ENCODE data around the gene TXNDC11. TPM values are rescaled to one million over a fixed set of nuclear protein-coding genes. Genes with fewer than 3 reads are reported as not detected.

TXNDC11 gene
- total and polyA plus RNA-seq, 7 experiments from 2014 or later = 36.7 to 80.5 (median 55.1) TPM

GRCh38 chr16:11642765-11643116 is 99.9 kb downstream of the TXNDC11 start:
- Histone ChIP-seq H3K4me3 (ENCODE audit: low read length) (no peak overlapping the region), H3K9me3 (ENCODE audit: control insufficient read depth in 2 of 3, low read length in 3 of 3) (no peaks in the 10 kb centered on the region), H3K27ac (ENCODE audit: low read depth, low read length) (no peak overlapping the region), H3K36me3 (ENCODE audit: control insufficient read depth in 2 of 3, insufficient read depth in 3 of 3, low read length in 3 of 3) (no peaks in the 10 kb centered on the region), H3K4me1 (ENCODE audit: control insufficient read depth in 2 of 2, insufficient read depth in 2 of 2, low read length in 2 of 2) (peaks cover 11 to 14% of the 10 kb centered on the region in 2 donors), H3K27me3 (ENCODE audit: control insufficient read depth in 2 of 2, insufficient read depth in 2 of 2, low read length in 2 of 2) (no peaks in the 10 kb centered on the region)
- Mint-ChIP-seq H3K36me3 (no peaks in the 10 kb centered on the region), H3K27ac (peak overlapping the region in 3 of 9 donors; percentile 28 to 58 (median 53)), H3K27me3 (peaks cover 0 to 21% (median 0%) of the 10 kb centered on the region in 5 donors), H3K9me3 (no peaks in the 10 kb centered on the region), H3K4me1 (peaks cover 15 to 27% (median 18%) of the 10 kb centered on the region in 7 donors), H3K4me3 (no peak overlapping the region)
- CTCF ChIA-PET = interaction anchor here (0.6 to 5.3 kb wide), 13 partner anchors 23 to 678 kb away, joined by 3 to 70 read pairs (median 5); no protein-coding TSS in a partner anchor
- intact Hi-C loops (cut with micrococcal nuclease) = loop anchor here (1.0 to 10.0 kb wide), 4 partner anchors 72 to 680 kb away; no protein-coding TSS in a partner anchor
- POLR2A ChIA-PET = interaction anchor here (0.6 kb wide), 1 partner anchor 243 kb away, joined by 5 read pairs; no protein-coding TSS in a partner anchor
- DNase-seq = no peak
- ATAC-seq = no peak

DNA sequence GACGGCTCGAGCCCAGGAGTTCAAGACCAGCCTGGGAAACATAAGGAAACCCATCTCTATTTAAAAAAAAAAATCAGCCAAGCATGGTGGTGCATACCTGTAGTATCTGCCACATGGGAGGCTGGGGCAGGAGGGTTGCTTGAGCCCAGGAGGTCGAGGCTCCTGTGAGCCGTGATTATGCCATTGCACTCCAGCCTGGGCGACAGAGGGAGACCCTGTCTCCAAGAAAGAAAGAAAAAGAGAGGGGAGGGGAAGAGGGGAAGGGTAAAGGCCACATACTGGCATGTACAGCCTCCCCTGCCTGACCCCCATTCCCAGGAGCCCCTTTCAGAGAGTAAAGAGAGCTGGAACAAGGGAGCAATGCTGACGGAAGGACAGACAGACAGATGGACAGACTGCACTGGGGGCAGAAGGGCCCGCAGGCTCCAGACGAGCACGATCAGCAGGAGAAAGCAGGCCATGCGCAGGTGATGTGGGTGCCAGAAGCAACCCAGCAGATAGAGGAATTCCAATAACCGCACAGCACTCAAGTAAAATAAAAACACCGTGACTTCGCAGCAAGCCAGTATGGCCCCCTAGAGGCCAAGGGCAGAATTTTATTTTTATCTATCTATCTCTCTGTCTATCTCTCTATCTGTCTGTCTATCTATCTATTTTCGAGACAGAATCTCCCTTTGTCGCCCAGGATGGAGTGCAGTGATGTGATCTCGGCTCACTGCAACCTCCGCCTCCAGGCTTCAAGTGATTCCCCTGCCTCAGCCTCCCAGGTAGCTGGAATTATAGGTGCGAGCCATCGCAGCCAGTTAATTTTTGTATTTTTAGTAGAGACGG is 101.5 kb downstream of the TXNDC11 start:
- Mint-ChIP-seq H3K27ac (peak overlapping the region in 5 of 9 donors; percentile 12 to 90 (median 78)), H3K27me3 (peaks cover 0 to 21% (median 0%) of the 10 kb centered on the region in 5 donors), H3K4me1 (peaks cover 15 to 30% (median 18%) of the 10 kb centered on the region in 7 donors), H3K36me3 (no peaks in the 10 kb centered on the region), H3K4me3 (peak overlapping the region in 4 of 10 donors; percentile 18 to 56 (median 26)), H3K9me3 (no peaks in the 10 kb centered on the region)
- peak in 7 of 9 donors; percentile 37 to 78 (median 74) for DNase-seq
- no peak overlapping the region for H3K27ac ChIP-seq (ENCODE audit: low read depth, low read length)
- peak; percentile 76 for ATAC-seq
- H3K36me3 ChIP-seq (ENCODE audit: control insufficient read depth in 2 of 3, insufficient read depth in 3 of 3, low read length in 3 of 3) = no peaks in the 10 kb centered on the region
- intact Hi-C loops (cut with micrococcal nuclease) = loop anchor here (1.0 to 10.0 kb wide), 13 partner anchors 19 to 679 kb away; no protein-coding TSS in a partner anchor
- H3K4me1 ChIP-seq (ENCODE audit: control insufficient read depth in 2 of 2, insufficient read depth in 2 of 2, low read length in 2 of 2) = peaks cover 11 to 14% of the 10 kb centered on the region in 2 donors
- no peaks in the 10 kb centered on the region for H3K27me3 ChIP-seq (ENCODE audit: control insufficient read depth in 2 of 2, insufficient read depth in 2 of 2, low read length in 2 of 2)
- CTCF ChIA-PET = interaction anchor here (0.6 to 5.3 kb wide), 27 partner anchors 10 to 1038 kb away, joined by 3 to 70 read pairs (median 5); no protein-coding TSS in a partner anchor
- POLR2A ChIA-PET = interaction anchor here (0.6 to 3.2 kb wide), 11 partner anchors 17 to 109 kb away, joined by 3 to 46 read pairs (median 3); partner anchors contain the start of gene LITAF
- H3K4me3 ChIP-seq (ENCODE audit: low read length) = no peak overlapping the region
- no peaks in the 10 kb centered on the region for H3K9me3 ChIP-seq (ENCODE audit: control insufficient read depth in 2 of 3, low read length in 3 of 3)

DNA sequence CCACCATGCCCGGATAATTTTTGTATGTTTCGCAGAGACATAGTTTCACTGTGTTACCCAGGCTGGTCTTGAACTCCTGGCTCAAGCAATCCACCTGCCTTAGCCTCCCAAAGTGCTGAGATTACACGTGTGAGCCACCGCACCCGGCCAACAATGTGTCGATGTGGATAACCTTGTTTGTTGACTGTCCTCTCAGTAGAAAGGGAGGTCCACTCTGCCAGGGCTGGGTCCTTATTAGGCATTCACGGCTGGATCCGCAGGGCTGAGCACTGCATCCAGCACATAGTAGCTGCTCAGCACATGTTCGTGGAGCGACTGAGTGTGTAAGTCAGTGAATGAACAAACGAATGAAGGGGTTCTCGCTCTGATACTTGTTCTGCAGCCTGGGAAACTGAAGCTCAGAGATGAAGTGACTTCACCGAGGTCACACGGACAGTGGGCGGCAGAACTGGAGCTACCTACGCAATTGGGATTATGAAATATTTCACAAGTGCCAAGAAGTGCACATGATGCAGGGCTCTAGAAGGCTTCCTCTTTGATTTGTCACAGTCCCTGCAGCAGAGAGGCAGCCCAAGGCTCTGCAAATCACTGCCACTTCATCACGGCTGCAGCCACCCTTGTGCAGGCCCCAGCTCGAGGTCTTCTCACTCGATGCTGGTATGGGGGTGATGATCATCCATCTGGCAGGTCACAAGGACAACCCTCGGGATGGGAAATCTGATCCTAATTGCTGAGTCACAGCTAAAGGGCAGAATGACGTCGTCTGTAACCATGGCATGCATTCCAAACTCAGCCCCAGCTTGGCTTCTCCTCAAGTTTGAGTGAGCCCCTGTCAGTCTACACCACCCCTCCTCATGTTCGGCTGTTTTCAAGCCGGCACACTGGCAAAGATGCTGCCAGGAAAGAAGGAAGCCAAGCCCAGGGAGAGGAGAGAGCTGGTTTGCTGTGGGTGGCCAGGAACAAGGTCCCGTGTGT is 102.4 kb downstream of the TXNDC11 start:
- Histone ChIP-seq H3K27ac (ENCODE audit: low read depth, low read length) (no peak overlapping the region), H3K27me3 (ENCODE audit: control insufficient read depth in 2 of 2, insufficient read depth in 2 of 2, low read length in 2 of 2) (no peaks in the 10 kb centered on the region), H3K4me3 (ENCODE audit: low read length) (no peak overlapping the region), H3K4me1 (ENCODE audit: control insufficient read depth in 2 of 2, insufficient read depth in 2 of 2, low read length in 2 of 2) (peaks cover 11 to 14% of the 10 kb centered on the region in 2 donors), H3K9me3 (ENCODE audit: control insufficient read depth in 2 of 3, low read length in 3 of 3) (no peaks in the 10 kb centered on the region), H3K36me3 (ENCODE audit: control insufficient read depth in 2 of 3, insufficient read depth in 3 of 3, low read length in 3 of 3) (no peaks in the 10 kb centered on the region)
- ATAC-seq = peak; percentile 89
- peak overlapping the region in 5 of 9 donors; percentile 14 to 82 (median 49) for H3K27ac Mint-ChIP-seq
- ChIA-PET CTCF (interaction anchor here (0.8 to 5.3 kb wide), 18 partner anchors 9 to 109 kb away, joined by 3 to 70 read pairs (median 5); no protein-coding TSS in a partner anchor), POLR2A (interaction anchor here (0.7 to 3.2 kb wide), 9 partner anchors 12 to 108 kb away, joined by 3 to 46 read pairs (median 4); no protein-coding TSS in a partner anchor)
- DNase-seq = no peak
- intact Hi-C loops (cut with micrococcal nuclease) = loop anchor here (2.0 to 10.0 kb wide), 6 partner anchors 43 to 678 kb away; no protein-coding TSS in a partner anchor
- peak overlapping the region in 2 of 10 donors; percentile 28 to 63 for H3K4me3 Mint-ChIP-seq
- peaks cover 15 to 34% (median 22%) of the 10 kb centered on the region in 7 donors for H3K4me1 Mint-ChIP-seq
- H3K27me3 Mint-ChIP-seq = peaks cover 0 to 29% (median 0%) of the 10 kb centered on the region in 5 donors
- no peaks in the 10 kb centered on the region for H3K9me3 Mint-ChIP-seq
- H3K36me3 Mint-ChIP-seq = no peaks in the 10 kb centered on the region

DNA sequence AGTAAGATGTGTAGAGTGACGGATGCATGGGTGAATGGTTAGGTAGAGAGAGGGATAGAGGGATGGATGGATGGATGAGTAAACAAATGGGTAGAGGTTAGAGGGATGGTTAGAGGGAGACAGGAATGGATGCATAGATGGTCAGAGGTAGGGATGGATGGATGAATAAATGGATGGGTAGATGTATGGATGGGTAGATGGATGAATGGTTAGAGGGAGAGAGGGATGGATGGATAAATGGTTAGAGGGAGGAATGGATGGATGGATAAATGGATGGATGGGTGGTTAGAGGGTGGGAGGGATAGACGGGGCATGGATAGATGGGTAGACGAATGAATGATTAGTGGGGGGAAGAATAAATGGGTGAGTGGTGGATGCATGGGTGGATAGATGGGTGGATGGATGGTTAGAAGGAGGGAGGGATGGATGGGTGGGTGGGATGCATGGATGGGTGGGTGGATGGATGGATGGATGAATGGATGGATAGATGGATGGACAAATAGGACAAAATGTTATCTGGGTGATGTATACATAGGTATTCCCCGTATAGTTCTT is 103.6 kb downstream of the TXNDC11 start:
- CTCF ChIA-PET = interaction anchor here (1.6 to 5.3 kb wide), 7 partner anchors 17 to 108 kb away, joined by 5 to 70 read pairs (median 12); no protein-coding TSS in a partner anchor
- H3K4me1 Mint-ChIP-seq = peaks cover 19 to 39% (median 27%) of the 10 kb centered on the region in 7 donors
- intact Hi-C loops (cut with micrococcal nuclease) = no loop called here

DNA sequence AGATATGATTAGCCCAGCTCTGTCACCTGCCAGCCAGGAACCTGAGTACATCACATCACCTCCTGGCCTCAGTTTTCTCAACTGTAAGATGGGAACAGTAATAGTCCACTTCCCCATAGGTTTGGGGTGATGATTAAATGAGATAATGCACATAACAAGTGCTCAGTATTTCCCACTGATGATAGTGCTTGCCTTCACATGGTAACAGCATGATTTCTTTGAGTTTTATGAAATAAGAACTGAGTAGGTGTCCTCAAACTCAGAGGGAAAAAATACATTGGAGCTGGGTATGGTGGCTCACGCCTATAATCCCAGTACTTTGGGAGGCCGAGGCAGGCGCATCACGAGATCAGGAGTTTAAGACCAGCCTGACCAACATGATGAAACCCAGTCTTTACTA is 104.5 kb downstream of the TXNDC11 start:
- Mint-ChIP-seq H3K36me3 (no peaks in the 10 kb centered on the region), H3K4me1 (peaks cover 23 to 44% (median 37%) of the 10 kb centered on the region in 7 donors), H3K27ac (no peak overlapping the region), H3K9me3 (no peaks in the 10 kb centered on the region), H3K27me3 (peaks cover 0 to 34% (median 0%) of the 10 kb centered on the region in 5 donors), H3K4me3 (no peak overlapping the region)
- ChIA-PET POLR2A (interaction anchor here (0.6 to 3.4 kb wide), 2 partner anchors 9 to 16 kb away, joined by 3 to 16 read pairs; no protein-coding TSS in a partner anchor), CTCF (interaction anchor here (0.6 to 1.3 kb wide), 5 partner anchors 16 to 106 kb away, joined by 3 to 6 read pairs (median 4); no protein-coding TSS in a partner anchor)
- intact Hi-C loops (cut with micrococcal nuclease) = no loop called here
- H3K4me1 ChIP-seq (ENCODE audit: control insufficient read depth in 2 of 2, insufficient read depth in 2 of 2, low read length in 2 of 2) = peaks cover 11 to 14% of the 10 kb centered on the region in 2 donors
- ATAC-seq (no peak), DNase-seq (no peak)
- H3K4me3 ChIP-seq (ENCODE audit: low read length) = no peak overlapping the region
- H3K27ac ChIP-seq (ENCODE audit: low read depth, low read length) = no peak overlapping the region
- H3K36me3 ChIP-seq (ENCODE audit: control insufficient read depth in 2 of 3, insufficient read depth in 3 of 3, low read length in 3 of 3) = no peaks in the 10 kb centered on the region
- no peaks in the 10 kb centered on the region for H3K27me3 ChIP-seq (ENCODE audit: control insufficient read depth in 2 of 2, insufficient read depth in 2 of 2, low read length in 2 of 2)
- H3K9me3 ChIP-seq (ENCODE audit: control insufficient read depth in 2 of 3, low read length in 3 of 3) = no peaks in the 10 kb centered on the region

More for the DNA sequence above, 103.6 kb downstream of the TXNDC11 start:
- H3K9me3 ChIP-seq (ENCODE audit: control insufficient read depth in 2 of 3, low read length in 3 of 3) = no peaks in the 10 kb centered on the region
- no peaks in the 10 kb centered on the region for H3K36me3 ChIP-seq (ENCODE audit: control insufficient read depth in 2 of 3, insufficient read depth in 3 of 3, low read length in 3 of 3)
- ATAC-seq (no peak), DNase-seq (no peak)
- H3K4me1 ChIP-seq (ENCODE audit: control insufficient read depth in 2 of 2, insufficient read depth in 2 of 2, low read length in 2 of 2) = peaks cover 11 to 14% of the 10 kb centered on the region in 2 donors
- POLR2A ChIA-PET = interaction anchor here (0.7 to 3.4 kb wide), 4 partner anchors 17 to 57 kb away, joined by 3 to 46 read pairs (median 11); no protein-coding TSS in a partner anchor
- H3K4me3 Mint-ChIP-seq = no peak overlapping the region
- H3K36me3 Mint-ChIP-seq = no peaks in the 10 kb centered on the region
- H3K27me3 ChIP-seq (ENCODE audit: control insufficient read depth in 2 of 2, insufficient read depth in 2 of 2, low read length in 2 of 2) = no peaks in the 10 kb centered on the region
- H3K27ac Mint-ChIP-seq = peak overlapping the region in 5 of 9 donors; percentile 17 to 45 (median 28)
- H3K27ac ChIP-seq (ENCODE audit: low read depth, low read length) = no peak overlapping the region
- H3K9me3 Mint-ChIP-seq = no peaks in the 10 kb centered on the region
- peaks cover 0 to 34% (median 0%) of the 10 kb centered on the region in 5 donors for H3K27me3 Mint-ChIP-seq
- no peak overlapping the region for H3K4me3 ChIP-seq (ENCODE audit: low read length)

Measured in naive thymus-derived CD4-positive, alpha-beta T cell (primary cell).